Adipocyte (in vitro differentiated cells): ENCODE data around the gene FGF1.

Experiments used
- DNase-seq: peaks from one replicate; pipeline ENCODE4 v3.0.0-alpha.2; 2015; ENCODE audit warnings: low read depth
- H3K27me3 ChIP-seq: replicated peaks from 2 replicates; pipeline ENCODE4 v1.7.0; 2013; ENCODE audit warnings: mild to moderate bottlenecking, low read length, moderate library complexity; ENCODE audit not compliant: control insufficient read depth, insufficient read depth
- H3K36me3 ChIP-seq: 2 replicates; pipeline ENCODE4 v1.7.0; 2013; ENCODE audit warnings: low read length, mild to moderate bottlenecking, moderate library complexity; ENCODE audit not compliant: control insufficient read depth, insufficient read depth, severe bottlenecking
- H3K4me1 ChIP-seq: 2 replicates; pipeline ENCODE4 v1.7.0; 2013; ENCODE audit warnings: mild to moderate bottlenecking, low read length, moderate library complexity; ENCODE audit not compliant: control insufficient read depth, insufficient read depth
- H3K4me3 ChIP-seq: 2 replicates; pipeline ENCODE4 v1.7.0; 2013; ENCODE audit warnings: mild to moderate bottlenecking, low read length, moderate library complexity
- H3K9ac ChIP-seq: 2 replicates; pipeline ENCODE4 v1.7.0; 2013; ENCODE audit warnings: mild to moderate bottlenecking, low read length, moderate library complexity
- H3K9me3 ChIP-seq: 2 replicates; pipeline ENCODE4 v1.7.0; 2013; ENCODE audit warnings: mild to moderate bottlenecking, low read length, moderate library complexity; ENCODE audit not compliant: control insufficient read depth

The FGF1 gene

GRCh38 chr5:142667831-142668230 lies 18.1 kb downstream of the FGF1 start:
- Histone ChIP-seq H3K9me3 (no peaks in the 10 kb centered on the region), H3K9ac (no peak overlapping the region), H3K4me3 (no peak overlapping the region), H3K27me3 (no peaks in the 10 kb centered on the region), H3K36me3 (no peaks in the 10 kb centered on the region), H3K4me1 (peaks cover 41% of the 10 kb centered on the region)
- no peak for DNase-seq

- Histone ChIP-seq H3K4me3 (no peak overlapping the region), H3K27me3 (no peaks in the 10 kb centered on the region), H3K4me1 (peaks cover 31% of the 10 kb centered on the region), H3K36me3 (no peaks in the 10 kb centered on the region), H3K9me3 (no peaks in the 10 kb centered on the region), H3K9ac (no peak overlapping the region)
- DNase-seq: no peak
These were observed 21.3 kb downstream of the FGF1 start for GRCh38 chr5:142664636-142665035.

- Histone ChIP-seq H3K4me1 (peaks cover 32% of the 10 kb centered on the region), H3K27me3 (no peaks in the 10 kb centered on the region), H3K4me3 (no peak overlapping the region), H3K36me3 (no peaks in the 10 kb centered on the region), H3K9me3 (no peaks in the 10 kb centered on the region), H3K9ac (no peak overlapping the region)
- no peak for DNase-seq
These were observed 21.8 kb downstream of the FGF1 start for GRCh38 chr5:142664067-142664466.

GRCh38 chr5:142663246-142663645 lies 22.6 kb downstream of the FGF1 start:
- no peaks in the 10 kb centered on the region for H3K36me3 ChIP-seq
- no peaks in the 10 kb centered on the region for H3K9me3 ChIP-seq
- H3K4me1 ChIP-seq: peaks cover 33% of the 10 kb centered on the region
- no peak overlapping the region for H3K9ac ChIP-seq
- H3K27me3 ChIP-seq: no peaks in the 10 kb centered on the region
- DNase-seq: no peak
- no peak overlapping the region for H3K4me3 ChIP-seq

GRCh38 chr5:142661957-142662356 lies 23.9 kb downstream of the FGF1 start:
- Histone ChIP-seq H3K4me1 (peaks cover 37% of the 10 kb centered on the region), H3K36me3 (no peaks in the 10 kb centered on the region), H3K9me3 (no peaks in the 10 kb centered on the region), H3K27me3 (no peaks in the 10 kb centered on the region), H3K9ac (no peak overlapping the region), H3K4me3 (no peak overlapping the region)
- DNase-seq: no peak

GRCh38 chr5:142661143-142661542 lies 24.7 kb downstream of the FGF1 start:
- Histone ChIP-seq H3K27me3 (no peaks in the 10 kb centered on the region), H3K36me3 (no peaks in the 10 kb centered on the region), H3K9me3 (no peaks in the 10 kb centered on the region), H3K4me1 (peaks cover 34% of the 10 kb centered on the region), H3K9ac (no peak overlapping the region), H3K4me3 (no peak overlapping the region)
- no peak for DNase-seq

GRCh38 chr5:142660731-142661130 lies 25.2 kb downstream of the FGF1 start:
- Histone ChIP-seq H3K4me1 (peaks cover 35% of the 10 kb centered on the region), H3K9me3 (no peaks in the 10 kb centered on the region), H3K4me3 (peak overlapping the region; percentile 26), H3K9ac (peak overlapping the region; percentile 65), H3K36me3 (no peaks in the 10 kb centered on the region), H3K27me3 (no peaks in the 10 kb centered on the region)
- DNase-seq: no peak

GRCh38 chr5:142660196-142660595 lies 25.7 kb downstream of the FGF1 start:
- no peak for DNase-seq
- Histone ChIP-seq H3K4me1 (peaks cover 33% of the 10 kb centered on the region), H3K4me3 (peak overlapping the region; percentile 26), H3K36me3 (no peaks in the 10 kb centered on the region), H3K27me3 (no peaks in the 10 kb centered on the region), H3K9me3 (no peaks in the 10 kb centered on the region), H3K9ac (peak overlapping the region; percentile 65)

- no peak for DNase-seq
- Histone ChIP-seq H3K27me3 (no peaks in the 10 kb centered on the region), H3K4me3 (no peak overlapping the region), H3K9ac (peak overlapping the region; percentile 65), H3K36me3 (no peaks in the 10 kb centered on the region), H3K4me1 (peaks cover 37% of the 10 kb centered on the region), H3K9me3 (no peaks in the 10 kb centered on the region)
These were observed 26.5 kb downstream of the FGF1 start for GRCh38 chr5:142659405-142659804.

- H3K9ac ChIP-seq: no peak overlapping the region
- no peaks in the 10 kb centered on the region for H3K36me3 ChIP-seq
- DNase-seq: no peak
- H3K9me3 ChIP-seq: no peaks in the 10 kb centered on the region
- no peak overlapping the region for H3K4me3 ChIP-seq
- H3K4me1 ChIP-seq: peaks cover 37% of the 10 kb centered on the region
- H3K27me3 ChIP-seq: no peaks in the 10 kb centered on the region
These were observed 27.6 kb downstream of the FGF1 start for GRCh38 chr5:142658278-142658677.

- no peak for DNase-seq
- H3K4me1 ChIP-seq: peaks cover 37% of the 10 kb centered on the region
- H3K9ac ChIP-seq: no peak overlapping the region
- H3K36me3 ChIP-seq: no peaks in the 10 kb centered on the region
- no peaks in the 10 kb centered on the region for H3K27me3 ChIP-seq
- no peak overlapping the region for H3K4me3 ChIP-seq
- H3K9me3 ChIP-seq: no peaks in the 10 kb centered on the region
These were observed 28.4 kb downstream of the FGF1 start for GRCh38 chr5:142657446-142657845.
